Midbrain (tissue), 1 donor: ENCODE results near the gene JARID2.
"Not testable (repeated sequence)": the region's sequence is repeated elsewhere in the genome, so short reads cannot be mapped to it uniquely, and the experiment has no call there.

Experiments used
- DNase-seq: peaks from one replicate; lab custom pipeline; 2025; lab: John Stamatoyannopoulos, UW

JARID2 gene

DNA sequence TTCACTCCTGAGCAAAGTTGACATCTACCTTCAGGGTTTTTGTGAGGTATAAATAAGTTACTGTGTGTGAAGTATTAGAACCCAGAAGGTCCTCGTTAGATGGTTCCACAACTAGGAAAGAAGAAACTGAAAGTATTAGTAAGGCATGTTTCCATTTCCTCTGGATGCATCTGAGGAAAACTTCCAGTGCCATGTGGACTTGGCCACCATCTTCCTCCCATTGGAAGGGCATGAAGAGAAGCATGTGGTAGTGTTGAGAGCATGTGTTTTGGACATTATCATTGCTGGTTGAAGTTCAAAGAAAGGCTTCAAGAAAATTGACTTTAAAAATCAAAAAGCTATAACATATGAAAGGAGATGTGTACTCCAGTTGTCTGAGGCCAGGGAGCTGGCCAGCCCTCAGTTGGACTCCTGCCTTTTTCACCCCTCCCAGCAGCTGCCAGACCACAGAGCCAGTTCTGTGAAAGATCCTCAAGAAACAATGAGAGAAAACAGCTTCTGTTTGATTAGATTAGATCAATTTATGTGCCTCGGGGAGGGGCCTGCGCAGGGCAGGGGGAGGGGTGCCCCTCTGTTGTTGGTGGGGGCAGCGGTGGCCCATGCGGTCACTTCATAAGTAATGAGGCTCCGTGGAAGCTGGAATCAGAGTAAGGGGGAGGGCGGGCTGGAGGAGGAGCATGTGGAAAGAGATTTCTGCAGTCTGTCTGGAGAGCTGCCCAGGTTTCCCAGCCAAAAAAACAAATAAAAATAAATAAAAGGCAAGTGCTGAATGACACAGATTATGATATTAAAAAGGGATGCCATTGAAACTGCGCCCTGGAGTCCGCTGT, 154.0 kb downstream of the JARID2 start:
- DNase-seq, result peak; percentile 87

DNA sequence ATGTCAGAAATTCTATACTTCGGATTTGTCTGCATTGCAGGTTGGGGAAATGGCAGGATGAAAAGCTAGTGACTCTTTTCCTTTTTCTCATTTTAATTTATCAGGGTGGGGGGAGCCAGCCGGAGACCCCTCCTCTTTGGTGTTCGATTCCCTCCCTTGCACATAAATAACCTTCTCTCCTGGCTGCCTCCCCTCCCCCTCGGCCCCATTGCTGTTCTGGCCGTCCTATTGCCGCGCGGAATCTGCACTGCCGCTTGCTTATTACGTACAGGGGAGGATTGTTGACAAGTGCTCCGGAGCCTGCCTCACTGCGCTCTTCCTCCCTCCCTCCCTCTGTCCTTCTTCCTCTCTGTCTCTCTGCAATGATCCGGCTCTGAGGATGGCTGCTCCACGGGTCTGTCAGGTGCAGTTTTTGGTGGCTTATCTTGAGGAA, 154.7 kb downstream of the JARID2 start:
- peak; percentile 79 for DNase-seq

DNA sequence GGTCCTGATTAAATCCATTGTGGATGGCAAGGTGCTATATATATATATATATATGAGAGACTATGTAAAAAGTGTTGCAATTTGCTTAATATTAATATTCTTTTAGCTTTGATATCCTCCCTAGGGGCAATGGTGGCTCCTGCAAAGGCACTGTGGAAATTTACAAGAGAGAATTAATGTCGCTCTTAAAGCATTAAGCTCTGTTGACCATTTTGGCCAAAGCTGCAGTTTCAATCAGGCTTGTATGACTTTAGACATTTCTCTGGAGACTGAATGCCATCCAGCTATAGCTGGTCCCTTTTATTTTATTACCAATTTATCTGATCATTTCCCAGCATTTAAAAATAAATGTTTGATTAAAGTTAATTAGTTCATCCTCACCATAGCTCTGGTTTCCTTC, 155.3 kb downstream of the JARID2 start:
- peak; percentile 50 for DNase-seq

DNA sequence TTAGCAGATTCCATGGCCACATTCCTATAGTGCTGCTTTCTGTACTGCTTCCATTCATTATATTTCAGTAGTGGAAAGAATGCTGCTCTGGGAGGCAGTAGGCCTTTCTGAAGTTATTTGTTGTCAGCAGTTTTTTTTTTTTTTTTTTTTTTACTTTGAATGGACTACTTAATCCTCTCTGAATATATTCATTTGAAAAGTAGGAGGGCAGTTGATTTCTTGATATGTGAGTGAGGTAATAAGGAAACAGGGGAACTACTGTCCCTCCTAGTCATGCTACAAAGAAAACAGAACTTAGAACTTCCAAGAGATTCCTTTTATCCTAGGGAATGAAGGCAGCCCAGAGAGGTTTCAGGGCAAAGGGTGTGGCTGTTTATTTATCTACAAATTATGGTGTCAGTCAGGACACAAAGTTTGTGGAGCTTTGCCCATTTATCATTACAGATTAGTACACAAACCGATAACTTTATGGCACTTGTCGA, 155.9 kb downstream of the JARID2 start:
- DNase-seq, result peak; percentile 14

DNA sequence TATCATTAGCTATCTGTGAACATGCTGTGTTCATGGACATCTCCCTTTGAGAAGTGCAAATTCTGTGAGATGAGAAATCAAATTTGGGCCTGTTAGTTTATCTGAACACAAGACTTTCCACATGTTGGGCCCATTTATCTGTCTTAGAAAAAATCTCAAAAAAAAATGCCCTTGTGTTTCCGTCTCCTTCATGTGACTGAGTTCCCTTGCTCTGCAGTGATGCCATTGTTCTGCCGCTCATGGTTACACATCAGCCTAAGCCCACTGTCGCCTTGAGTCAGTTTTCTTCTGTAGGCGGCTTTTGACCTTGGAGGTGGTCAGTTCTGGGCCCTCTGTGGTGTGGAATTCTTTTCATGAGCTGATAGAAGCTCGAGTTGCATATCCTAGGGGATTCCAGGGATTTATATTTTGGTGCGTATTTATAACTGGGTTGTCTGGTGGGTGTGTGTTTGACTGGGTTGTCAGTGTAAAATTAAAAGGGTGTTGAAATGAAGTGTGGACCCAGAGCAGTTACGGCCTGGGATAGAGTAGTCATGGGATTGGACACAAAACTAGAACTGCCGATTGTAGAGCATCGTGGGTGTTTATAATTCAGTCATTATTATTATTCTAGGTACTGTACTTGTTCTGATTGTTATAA, 156.7 kb downstream of the JARID2 start:
- DNase-seq, result no peak

DNA sequence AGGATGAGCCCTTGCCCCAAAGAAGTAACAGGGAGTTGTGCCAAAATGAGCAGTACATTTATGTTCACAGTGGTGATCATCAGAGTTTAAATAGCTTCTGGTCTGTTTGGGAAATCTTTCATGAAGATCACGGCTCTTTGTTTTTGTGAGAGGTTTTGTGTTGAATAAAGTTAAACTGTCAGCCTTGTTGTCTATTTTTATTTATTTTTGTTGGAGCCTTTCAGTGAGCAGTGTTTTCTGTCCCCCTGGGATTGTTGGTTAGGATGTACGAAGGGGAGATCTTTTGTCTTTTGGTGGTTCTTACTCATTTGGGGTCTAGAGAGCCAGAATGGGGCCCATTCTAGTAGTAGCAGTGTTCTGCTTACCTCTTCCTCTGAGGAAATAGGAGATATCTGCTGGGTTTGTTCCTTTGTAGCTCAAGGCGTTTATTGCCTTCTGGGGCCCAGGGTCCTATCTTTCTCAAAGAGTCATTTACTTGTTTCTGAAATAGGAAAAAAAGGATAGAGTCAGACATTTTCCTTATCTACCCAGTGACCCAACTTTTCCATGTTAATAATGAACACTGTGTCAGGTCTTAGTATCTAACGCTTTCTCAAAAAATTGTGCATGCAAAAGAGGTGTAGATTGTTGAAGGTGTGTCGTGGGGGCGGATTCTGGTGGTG, 157.4 kb downstream of the JARID2 start:
- DNase-seq, result peak; percentile 32

DNA sequence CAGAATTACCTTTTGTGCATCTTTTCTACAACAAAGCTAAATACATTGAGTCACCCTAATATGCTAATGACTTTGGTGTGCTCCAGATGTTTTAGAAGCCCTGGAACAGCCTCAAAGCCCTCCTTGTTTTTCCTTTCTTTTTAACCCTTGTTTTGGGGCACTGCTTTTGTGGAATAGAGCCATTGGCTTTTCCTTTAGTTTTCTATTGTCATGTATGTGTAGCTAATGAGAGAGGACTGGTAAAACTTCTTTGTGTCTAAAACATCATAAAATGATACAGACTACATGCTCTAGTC, 158.8 kb downstream of the JARID2 start:
- peak; percentile 39 for DNase-seq

DNA sequence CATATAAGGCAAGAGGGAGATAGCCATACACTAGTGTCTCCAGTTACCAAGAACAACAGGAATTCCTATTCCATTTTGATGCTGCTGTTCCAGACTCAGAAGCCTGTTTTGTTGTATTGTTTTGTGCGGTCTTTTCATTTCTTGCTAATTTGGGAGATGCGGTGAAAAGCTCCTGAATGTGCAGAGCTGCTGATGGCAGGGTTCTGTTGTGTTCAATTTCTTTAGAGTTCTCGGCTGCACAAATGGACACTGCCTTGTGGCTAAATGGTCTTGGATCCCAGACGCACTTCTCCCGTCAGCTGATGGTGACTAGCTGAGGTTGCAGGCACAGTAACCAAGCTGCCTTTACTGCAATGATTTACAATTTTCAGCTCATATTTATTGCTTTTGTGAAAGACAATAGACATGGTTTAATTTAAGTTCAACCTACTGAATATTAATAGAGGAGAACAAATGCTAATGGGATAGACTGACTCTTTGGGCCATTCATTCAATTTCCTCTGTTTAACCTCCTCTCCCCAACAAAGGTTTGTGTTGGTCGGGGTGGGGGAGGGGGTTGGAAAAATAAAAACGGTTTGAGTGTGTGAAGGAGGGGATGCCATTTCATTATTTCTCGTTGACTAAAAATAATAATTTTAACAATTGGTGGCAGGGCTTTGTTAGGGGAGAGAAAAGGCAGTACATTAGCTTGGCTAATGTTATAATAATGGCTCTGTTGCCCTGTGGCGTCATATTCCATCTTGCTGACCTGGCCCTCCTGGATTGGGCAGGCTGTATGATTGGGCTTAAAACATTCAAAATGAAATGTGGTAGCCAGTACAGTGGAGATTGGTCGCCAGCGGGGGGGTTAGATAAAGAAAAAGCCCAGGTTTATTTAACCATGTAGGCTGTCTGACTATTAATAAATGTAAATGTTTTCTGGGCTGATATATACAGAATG, 159.5 kb downstream of the JARID2 start:
- DNase-seq, result peak; percentile 44

DNA sequence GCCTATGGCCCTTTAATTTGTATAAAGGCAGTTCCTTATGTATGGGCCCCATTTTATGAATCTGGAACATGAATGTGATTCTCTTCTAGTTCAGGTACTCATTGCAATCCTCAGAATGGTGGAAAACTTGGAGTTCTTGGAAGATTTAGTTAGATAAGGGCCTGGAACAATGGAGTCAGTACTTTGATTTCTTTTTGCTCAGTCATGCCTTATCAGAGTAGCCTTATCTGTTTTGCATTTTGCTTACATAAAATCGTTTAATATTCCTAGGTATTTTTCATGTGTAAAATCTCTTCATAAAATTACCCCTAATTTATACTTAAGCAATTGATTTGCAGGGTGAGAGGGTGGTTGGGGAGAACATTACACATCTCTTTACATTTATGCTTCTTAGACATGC, 160.6 kb downstream of the JARID2 start:
- no peak for DNase-seq

DNA sequence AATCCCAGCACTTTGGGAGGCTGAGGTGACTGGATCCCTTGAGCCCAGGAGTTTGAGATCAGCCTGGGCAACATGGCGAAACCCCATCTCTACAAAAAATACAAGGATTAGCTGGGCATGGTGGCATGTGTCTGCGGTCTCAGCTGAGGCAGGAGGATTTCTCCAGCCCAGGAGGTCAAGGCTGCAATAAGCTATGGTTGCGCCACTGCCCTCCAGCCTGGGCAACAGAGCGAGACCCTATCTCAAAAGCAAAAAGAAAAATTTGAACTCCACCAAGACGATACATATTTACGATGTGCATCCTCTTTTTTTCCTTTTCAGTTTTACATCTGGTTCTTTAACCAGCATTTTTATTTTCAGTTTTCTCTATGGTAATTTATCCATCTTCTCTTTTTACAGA, 162.1 kb downstream of the JARID2 start:
- no peak for DNase-seq

DNA sequence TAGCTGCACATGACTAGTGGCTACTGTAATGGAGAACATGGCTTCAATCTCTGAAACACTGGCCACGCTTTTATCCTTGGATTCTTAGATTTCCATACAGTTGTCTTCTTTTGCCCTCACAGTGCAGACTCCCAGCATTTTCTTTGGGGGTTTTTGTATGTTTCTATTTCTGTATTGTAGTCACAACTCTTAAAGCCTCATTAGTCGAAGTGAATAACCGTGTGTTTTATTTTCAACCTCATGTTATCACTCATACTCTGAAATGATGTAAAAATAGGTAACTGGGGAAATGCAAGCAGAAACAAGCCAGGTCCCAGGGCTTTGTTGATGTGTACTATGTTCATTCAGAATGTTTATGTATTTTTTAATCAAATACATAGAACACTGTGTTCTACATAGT, 162.9 kb downstream of the JARID2 start:
- no peak for DNase-seq

DNA sequence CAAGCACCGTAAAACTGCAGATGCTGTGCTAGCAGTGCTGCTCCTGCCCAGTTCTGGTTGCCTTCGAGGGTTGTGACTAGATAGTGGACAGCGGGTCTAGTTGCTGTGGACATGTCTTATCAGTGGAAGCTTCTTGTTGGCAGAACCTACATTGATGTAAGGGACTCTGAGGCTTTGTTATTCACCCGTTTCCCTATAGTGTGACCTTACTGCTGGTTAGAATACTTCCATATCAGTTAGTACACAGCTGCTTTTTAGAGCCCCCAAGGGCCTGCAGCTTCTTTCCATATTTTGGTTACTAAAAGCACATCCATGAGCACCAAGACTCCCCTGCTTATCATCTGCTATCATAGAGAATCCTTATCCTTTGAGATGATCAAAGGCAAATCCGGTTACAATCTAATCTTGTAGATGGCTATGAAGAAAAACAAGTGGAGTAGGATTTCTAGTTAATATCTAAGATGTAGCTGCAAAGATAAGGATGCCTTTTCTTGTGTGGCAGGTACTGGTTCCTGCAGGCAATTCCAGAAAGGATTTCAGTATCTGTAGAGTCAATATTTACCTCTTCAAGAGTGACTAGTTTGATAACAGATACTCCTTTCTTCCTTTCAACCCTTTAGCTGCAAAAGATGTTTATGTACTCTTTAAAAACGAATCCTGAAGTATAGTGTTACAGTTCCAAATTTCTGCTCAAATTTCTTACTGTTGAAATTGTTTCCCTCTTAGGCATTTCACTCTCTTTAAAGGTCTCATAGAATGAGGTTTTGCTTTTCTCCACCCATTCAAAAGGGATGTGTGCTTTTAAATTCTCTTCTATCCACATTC, 163.6 kb downstream of the JARID2 start:
- no peak for DNase-seq

DNA sequence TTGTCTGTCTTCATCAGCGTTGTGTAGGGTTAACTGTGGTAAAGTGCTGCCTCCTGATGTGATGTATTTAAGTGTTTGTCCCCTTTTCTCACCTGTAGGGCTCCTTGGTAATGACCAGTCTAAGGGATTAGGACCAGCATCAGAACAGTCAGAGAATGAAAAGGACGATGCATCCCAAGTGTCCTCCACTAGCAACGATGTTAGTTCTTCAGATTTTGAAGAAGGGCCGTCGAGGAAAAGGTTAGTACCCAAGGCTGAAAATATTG, 164.2 kb downstream of the JARID2 start:
- DNase-seq, result no peak

DNA sequence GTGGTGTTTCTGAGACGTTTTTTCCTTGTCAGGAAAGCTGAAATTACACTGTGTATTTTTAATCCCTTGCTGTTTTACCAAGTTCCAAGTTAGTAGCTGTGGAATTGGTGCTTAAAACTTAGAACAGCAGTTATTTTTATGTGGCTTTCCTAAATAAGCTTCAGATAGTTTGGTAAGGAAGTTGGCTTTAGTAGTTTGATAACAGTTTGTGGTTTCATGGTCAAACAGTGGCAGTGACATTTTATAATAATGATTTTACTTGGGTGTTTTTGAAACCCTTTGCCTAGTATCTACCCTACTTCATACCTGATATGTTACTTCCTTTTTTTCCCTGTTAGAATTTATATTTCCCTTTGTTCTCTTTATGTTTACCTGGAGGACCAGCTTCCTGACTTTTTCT, 164.9 kb downstream of the JARID2 start:
- no peak for DNase-seq

DNA sequence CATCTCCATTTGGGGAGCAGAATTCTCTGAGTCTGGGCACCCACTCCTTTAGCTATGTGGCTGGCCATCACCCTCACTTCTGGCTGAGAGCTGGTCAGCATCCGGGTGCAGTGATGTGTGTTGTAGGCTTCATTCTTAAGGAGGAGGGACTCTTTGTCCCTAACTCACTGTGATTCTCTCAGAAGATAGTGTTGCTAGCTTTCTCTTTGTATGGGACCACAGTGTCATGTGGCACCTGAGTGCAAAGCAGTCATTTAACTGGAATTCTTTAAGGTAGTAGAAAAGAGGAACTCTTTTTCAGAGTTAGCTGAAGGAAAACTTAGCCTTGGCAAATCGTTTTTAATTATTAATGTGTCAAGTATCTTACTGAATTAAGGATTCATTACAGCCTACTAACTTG, 165.9 kb downstream of the JARID2 start:
- no peak for DNase-seq

DNA sequence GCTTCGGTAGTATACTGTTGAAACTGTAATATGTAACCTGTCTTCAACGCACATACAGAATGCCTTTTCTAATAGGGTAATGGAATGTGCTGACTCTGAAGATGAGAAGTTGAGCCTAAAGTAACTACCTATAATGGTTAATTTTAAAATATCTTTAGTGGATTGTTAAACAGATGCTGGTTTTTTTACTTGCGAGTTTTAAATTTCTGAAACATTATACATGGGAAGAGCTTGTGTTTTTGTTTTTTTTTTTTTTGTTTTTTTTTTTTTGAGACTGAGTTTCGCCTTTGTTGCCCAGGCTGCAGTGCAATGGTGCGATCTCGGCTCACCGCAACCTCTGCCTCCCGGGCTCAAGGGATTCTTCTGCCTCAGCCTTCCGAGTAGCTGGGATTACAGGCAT, 166.9 kb downstream of the JARID2 start:
- no peak for DNase-seq

DNA sequence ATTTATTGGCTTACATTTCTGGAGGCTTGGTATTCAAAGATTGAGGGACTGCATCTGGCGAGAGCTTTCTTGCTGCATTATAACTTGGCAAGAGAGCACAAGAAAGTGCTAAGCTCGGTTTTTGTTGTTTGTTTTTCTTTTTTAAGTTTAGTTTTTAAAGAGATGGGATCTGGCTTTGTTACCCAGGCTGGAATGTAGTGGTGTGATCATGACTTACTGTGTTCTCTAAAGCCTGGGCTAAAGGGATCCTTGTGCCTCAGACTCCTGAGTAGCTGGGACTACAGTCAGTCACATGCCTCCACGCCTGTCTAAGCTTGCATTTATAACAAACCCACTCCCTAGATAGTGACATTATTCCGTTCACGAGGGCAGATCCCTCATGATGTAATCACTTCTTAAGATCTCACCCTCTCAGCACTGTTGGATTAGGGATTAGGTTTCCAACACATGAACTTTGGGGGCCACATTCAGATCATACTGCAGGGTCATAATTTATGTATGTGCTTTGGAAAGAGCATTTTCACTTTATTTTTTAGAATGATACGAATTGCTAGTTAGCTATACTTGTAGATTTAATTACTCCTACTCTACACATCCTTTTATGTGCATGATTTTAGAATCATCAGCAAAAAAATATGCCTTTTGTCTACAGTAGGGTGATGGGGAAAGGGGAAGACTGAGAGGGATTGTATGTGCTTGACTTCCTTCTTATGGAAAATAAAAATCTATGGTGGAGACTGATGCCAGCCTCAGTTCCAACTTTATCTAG, 167.8 kb downstream of the JARID2 start:
- no peak for DNase-seq

DNA sequence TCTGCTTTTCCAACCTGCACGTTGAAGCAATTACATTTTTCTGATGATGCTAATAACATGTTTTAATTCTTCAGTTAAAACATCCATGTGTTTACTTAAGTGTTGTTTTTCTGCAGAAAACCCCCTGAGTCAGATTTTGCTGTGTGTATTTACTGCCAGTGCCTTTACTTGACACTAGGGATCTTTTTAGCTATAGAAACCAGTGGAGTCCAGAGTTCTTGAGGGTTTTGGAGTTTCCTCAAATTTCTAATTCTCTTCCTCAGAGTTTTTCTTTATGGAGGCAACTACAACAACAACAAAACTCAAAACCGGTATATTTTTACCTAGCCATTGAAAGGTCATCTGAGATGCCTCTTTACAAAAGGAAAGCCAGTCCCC, 168.4 kb downstream of the JARID2 start:
- DNase-seq, result no peak

DNA sequence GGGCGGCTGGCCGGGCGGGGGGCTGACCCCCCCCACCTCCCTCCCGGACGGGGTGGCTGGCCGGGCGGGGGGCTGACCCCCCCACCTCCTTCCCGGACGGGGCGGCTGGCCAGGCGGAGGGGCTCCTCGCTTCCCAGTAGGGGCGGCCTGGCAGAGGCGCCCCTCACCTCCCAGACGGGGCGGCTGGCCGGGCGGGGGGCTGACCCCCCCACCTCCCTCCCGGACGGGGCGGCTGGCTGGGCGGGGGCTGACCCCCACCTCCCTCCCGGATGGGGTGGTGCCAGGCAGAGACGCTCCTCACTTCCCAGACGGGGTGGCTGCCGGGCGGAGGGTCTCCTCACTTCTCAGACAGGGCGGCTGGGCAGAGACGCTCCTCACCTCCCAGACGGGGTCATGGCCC, 169.8 kb downstream of the JARID2 start:
- not testable (repeated sequence) for DNase-seq

DNA sequence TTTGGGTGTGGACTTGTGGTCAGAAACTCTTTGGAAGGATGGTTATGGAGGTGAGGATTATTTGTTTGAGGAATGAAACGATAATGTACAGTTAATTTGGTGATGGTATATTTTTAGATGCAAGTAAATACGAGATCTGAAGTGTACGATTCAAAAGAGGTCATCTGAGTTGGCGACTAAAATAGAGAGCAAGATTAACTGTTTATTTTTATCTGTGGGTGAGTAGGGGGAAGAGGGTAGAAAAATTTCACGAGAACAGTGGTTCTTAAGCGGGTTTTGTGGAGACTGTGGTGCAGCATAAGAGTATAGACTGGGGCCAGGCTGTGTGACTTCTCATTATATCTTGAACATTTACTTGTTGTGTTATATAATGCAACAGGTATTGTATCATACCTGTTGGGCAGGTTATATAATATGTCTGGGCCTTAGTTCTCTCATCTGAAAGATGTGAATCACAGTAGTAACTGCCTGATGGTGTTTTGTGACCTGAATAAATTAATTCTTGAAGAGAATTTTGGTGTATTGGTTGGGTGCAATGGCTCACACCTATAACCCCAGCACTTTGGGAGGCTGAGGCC, 171.2 kb downstream of the JARID2 start:
- no peak for DNase-seq
